Esophagus muscularis mucosa (tissue), 4 donors: ENCODE results near the gene DCTPP1.

Experiments used
- CTCF ChIP-seq, 3 experiments: fragments of 200-600 bp in 2 of 3; fragments of 450-650 bp in 1 of 3; sonication (generic) in 2 of 3; IDR thresholded peaks; one replicate each; pipeline ENCODE4 v1.5.1; 2017 to 2019; ENCODE audit warnings: antibody characterized with exemption in 3 of 3, mild to moderate bottlenecking in 2 of 3, moderate library complexity in 1 of 3
- EP300 ChIP-seq: sonication (generic); formaldehyde crosslinking; IDR thresholded peaks from one replicate; pipeline ENCODE4 v1.6.1; 2017; ENCODE audit warnings: antibody characterized with exemption
- POLR2A ChIP-seq: fragments of 450-650 bp; IDR thresholded peaks from one replicate; pipeline ENCODE4 v1.6.1; 2017; ENCODE audit warnings: antibody characterized with exemption, moderate library complexity, mild to moderate bottlenecking, low read depth
- POLR2AphosphoS5 ChIP-seq, 2 donors: sonication (generic); formaldehyde crosslinking; IDR thresholded peaks; one replicate each; pipeline ENCODE4 v1.6.1; 2017; ENCODE audit warnings: antibody characterized with exemption in 2 of 2

DNA sequence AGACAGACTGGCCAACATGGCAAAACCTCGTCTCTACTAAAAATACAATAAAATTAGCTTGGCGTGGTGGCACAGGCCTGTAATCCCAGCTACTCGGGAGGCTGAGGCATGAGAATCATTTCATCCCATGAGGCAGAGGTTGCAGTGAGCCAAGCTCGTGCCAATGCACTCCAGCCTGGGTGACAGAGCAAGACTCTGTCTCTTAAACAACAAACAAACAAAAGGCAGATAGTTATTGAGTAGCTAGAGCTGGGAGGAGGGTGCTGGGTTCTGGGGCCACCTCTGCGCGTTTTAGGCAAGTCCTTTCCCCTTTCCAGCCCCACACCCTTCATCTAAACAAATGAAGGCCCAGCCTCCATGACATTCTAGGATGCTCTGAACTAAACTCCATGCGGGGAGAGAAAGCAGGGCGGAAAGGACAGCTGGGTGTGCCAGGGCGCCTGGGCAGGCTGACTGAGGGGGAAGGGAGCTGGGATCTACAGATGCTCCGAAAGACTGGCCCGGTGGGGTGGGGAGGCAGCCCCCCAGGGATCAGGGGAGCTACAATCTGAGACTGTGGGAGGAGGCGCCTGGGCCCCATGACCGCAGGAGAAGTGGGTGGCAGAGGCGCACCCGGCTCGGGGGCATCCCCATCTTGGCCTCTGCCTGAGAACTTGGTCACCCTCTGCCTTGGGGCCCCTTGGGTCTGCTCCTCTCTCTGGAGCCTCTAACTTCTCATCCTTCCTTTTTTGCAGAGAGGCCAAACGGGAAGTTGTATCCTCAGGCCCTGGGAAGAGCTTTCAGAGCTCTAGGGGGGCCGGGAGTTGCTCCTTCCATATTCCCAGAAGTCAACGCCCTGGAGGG lies 43.6 kb upstream of the DCTPP1 start:
- TF ChIP-seq CTCF (IDR thresholded peaks at IDR 0.05) (no peak), POLR2AphosphoS5 (IDR thresholded peaks at IDR 0.05) (no peak), POLR2A (no peak), EP300 (no peak)
